Measurements from ENCODE around the gene ADAM15.

- TF ChIP-seq CTCF (IDR thresholded peaks at IDR 0.05): no peak
- TF ChIP-seq POLR2A (IDR thresholded peaks at IDR 0.05): no peak
Measured at GRCh38 chr1:155026588-155026987, 24.5 kb upstream of the ADAM15 start.
